Smooth muscle cell (in vitro differentiated cells): ENCODE data around the gene INSYN1. TPM values are rescaled to one million over a fixed set of nuclear protein-coding genes. Genes with fewer than 3 reads are reported as not detected.

Experiments used
- DNase-seq: peaks from one replicate; lab custom pipeline; 2025; ENCODE audit not compliant: unreplicated experiment; lab: John Stamatoyannopoulos, UW
- H2AFZ ChIP-seq: fragments of 200-600 bp; sonication (generic); 2 replicates; pipeline ENCODE4 v1.6.0; 2016; ENCODE audit warnings: antibody characterized with exemption, low read depth, mild to moderate bottlenecking
- H3F3A ChIP-seq: fragments of 200-600 bp; sonication (generic); 2 replicates; pipeline ENCODE4 v1.6.0; 2017; ENCODE audit warnings: antibody characterized with exemption, low read depth
- H3K27ac ChIP-seq: fragments of 200-600 bp; sonication (generic); 2 replicates; pipeline ENCODE4 v1.5.1; 2016; ENCODE audit warnings: low read depth, mild to moderate bottlenecking
- H3K27me3 ChIP-seq: fragments of 200-600 bp; sonication (generic); 2 replicates; pipeline ENCODE4 v1.6.1; 2016; ENCODE audit warnings: low read depth, mild to moderate bottlenecking
- H3K36me3 ChIP-seq: fragments of 200-600 bp; sonication (generic); 2 replicates; pipeline ENCODE4 v1.5.1; 2016; ENCODE audit warnings: low read depth
- H3K4me1 ChIP-seq: fragments of 200-600 bp; sonication (generic); 2 replicates; pipeline ENCODE4 v1.5.1; 2016; ENCODE audit warnings: low read depth
- H3K4me2 ChIP-seq: fragments of 200-600 bp; sonication (generic); 2 replicates; pipeline ENCODE4 v1.6.0; 2016; ENCODE audit warnings: mild to moderate bottlenecking
- H3K4me3 ChIP-seq: fragments of 200-600 bp; sonication (generic); 2 replicates; pipeline ENCODE4 v1.5.1; 2016; ENCODE audit warnings: mild to moderate bottlenecking
- H3K79me2 ChIP-seq: fragments of 200-600 bp; sonication (generic); 2 replicates; pipeline ENCODE4 v1.6.0; 2016; ENCODE audit warnings: low read depth, mild to moderate bottlenecking
- H3K9ac ChIP-seq: fragments of 200-600 bp; sonication (generic); 2 replicates; pipeline ENCODE4 v1.6.0; 2016; ENCODE audit warnings: low read depth
- H3K9me3 ChIP-seq: fragments of 200-600 bp; sonication (generic); replicated peaks from 2 replicates; pipeline ENCODE4 v1.5.1; 2016; ENCODE audit warnings: low read depth
- H4K20me1 ChIP-seq: fragments of 200-600 bp; sonication (generic); 2 replicates; pipeline ENCODE4 v1.6.0; 2016; ENCODE audit warnings: low read depth
- CTCF ChIP-seq: fragments of 200-600 bp; sonication (generic); IDR thresholded peaks from 2 replicates; pipeline ENCODE4 v1.5.1; 2017; ENCODE audit warnings: borderline replicate concordance, mild to moderate bottlenecking, antibody characterized with exemption; ENCODE audit not compliant: insufficient read depth, poor library complexity, severe bottlenecking
- WGBS: methylation state at CpG from one replicate; pipeline ENCODE4 v1.1.7; 2016; ENCODE audit warnings: low lambda C conversion rate; 5-methylcytosine and 5-hydroxymethylcytosine counted together
- polyA plus RNA-seq: library from polyadenylated mRNA; unstranded; fragments of >200 nt; fragmentation: Nextera tagmentation; extraction: Ambion mirVana; gene quantifications from 2 replicates; pipeline ENCODE4 v1.2.1, GENCODE V29; 2016
- total RNA-seq: library from RNA; depleted of rRNA; stranded (reverse); fragments of >200 nt; gene quantifications from 2 replicates; pipeline ENCODE4 v1.2.3, GENCODE V29; 2014

Gene INSYN1
- total and polyA plus RNA-seq, 2 experiments from 2014 or later, result 1.6 to 4.0 TPM

GRCh38 chr15:73767806-73768501, 14.8 kb upstream of the INSYN1 start:
- Histone ChIP-seq H3K27me3 (peaks cover under 1% of the 10 kb centered on the region), H3K9ac (no peak overlapping the region), H3F3A (no peaks in the 10 kb centered on the region), H3K4me1 (peaks cover 6% of the 10 kb centered on the region), H3K9me3 (no peaks in the 10 kb centered on the region), H3K4me3 (no peak overlapping the region), H3K27ac (no peak overlapping the region), H4K20me1 (no peaks in the 10 kb centered on the region), H3K36me3 (no peaks in the 10 kb centered on the region), H2AFZ (no peak overlapping the region), H3K79me2 (no peaks in the 10 kb centered on the region), H3K4me2 (no peak overlapping the region)
- no peak for TF ChIP-seq CTCF
- no peak for DNase-seq
- WGBS, result 56% methylated on average over 9 of the region's 9 CpGs

- Histone ChIP-seq H3K9ac (no peak overlapping the region), H3K4me3 (no peak overlapping the region), H3K79me2 (no peaks in the 10 kb centered on the region), H3K4me2 (no peak overlapping the region), H3K9me3 (no peaks in the 10 kb centered on the region), H3F3A (no peaks in the 10 kb centered on the region), H2AFZ (no peak overlapping the region), H3K27ac (no peak overlapping the region), H3K4me1 (peaks cover 6% of the 10 kb centered on the region), H3K36me3 (no peaks in the 10 kb centered on the region), H4K20me1 (no peaks in the 10 kb centered on the region), H3K27me3 (peaks cover 12% of the 10 kb centered on the region)
- TF ChIP-seq CTCF, result no peak
- WGBS, result 95% methylated on average over 1 of the region's 1 CpG
- no peak for DNase-seq
Observed at GRCh38 chr15:73766598-73766997, 13.4 kb upstream of the INSYN1 start.

- WGBS, result 89% methylated on average over 1 of the region's 1 CpG
- no peak overlapping the region for H3K4me2 ChIP-seq
- H4K20me1 ChIP-seq, result no peaks in the 10 kb centered on the region
- no peaks in the 10 kb centered on the region for H3K79me2 ChIP-seq
- no peaks in the 10 kb centered on the region for H3F3A ChIP-seq
- no peaks in the 10 kb centered on the region for H3K36me3 ChIP-seq
- H3K27ac ChIP-seq, result no peak overlapping the region
- no peak for TF ChIP-seq CTCF
- no peak for DNase-seq
- no peak overlapping the region for H2AFZ ChIP-seq
- H3K4me3 ChIP-seq, result no peak overlapping the region
- no peaks in the 10 kb centered on the region for H3K9me3 ChIP-seq
- H3K9ac ChIP-seq, result no peak overlapping the region
- peaks cover 17% of the 10 kb centered on the region for H3K27me3 ChIP-seq
- peaks cover 6% of the 10 kb centered on the region for H3K4me1 ChIP-seq
Observed at GRCh38 chr15:73765778-73766177, 12.6 kb upstream of the INSYN1 start.

GRCh38 chr15:73763931-73764330, 10.8 kb upstream of the INSYN1 start:
- Histone ChIP-seq H3K9ac (no peak overlapping the region), H3K27me3 (peaks cover 20% of the 10 kb centered on the region), H3K4me1 (peaks cover 6% of the 10 kb centered on the region), H3K27ac (no peak overlapping the region), H3K79me2 (no peaks in the 10 kb centered on the region), H3K36me3 (no peaks in the 10 kb centered on the region), H3K4me3 (no peak overlapping the region), H4K20me1 (no peaks in the 10 kb centered on the region), H3K9me3 (no peaks in the 10 kb centered on the region), H3F3A (no peaks in the 10 kb centered on the region), H2AFZ (no peak overlapping the region), H3K4me2 (no peak overlapping the region)
- TF ChIP-seq CTCF, result no peak
- DNase-seq, result no peak
- WGBS, result 84% methylated on average over 3 of the region's 3 CpGs
